Activated effector memory CD4-positive, alpha-beta T cell treated with Interleukin-2 at 50 U/mL for 16 hours (primary cell): ENCODE measurements around the gene MED13L.
A peak's percentile ranks its signal among the peaks of the same experiment; 100 is the strongest.
"Not testable (repeated sequence)": the region's sequence is repeated elsewhere in the genome, so short reads cannot be mapped to it uniquely, and the experiment has no call there.

ENCODE experiments used
- DNase-seq: peaks from one replicate; pipeline ENCODE4 v3.0.0-alpha.2; 2020

Gene MED13L

GRCh38 chr12:116302166-116303058 lies 24.9 kb upstream of the MED13L start:
- DNase-seq = no peak

DNA sequence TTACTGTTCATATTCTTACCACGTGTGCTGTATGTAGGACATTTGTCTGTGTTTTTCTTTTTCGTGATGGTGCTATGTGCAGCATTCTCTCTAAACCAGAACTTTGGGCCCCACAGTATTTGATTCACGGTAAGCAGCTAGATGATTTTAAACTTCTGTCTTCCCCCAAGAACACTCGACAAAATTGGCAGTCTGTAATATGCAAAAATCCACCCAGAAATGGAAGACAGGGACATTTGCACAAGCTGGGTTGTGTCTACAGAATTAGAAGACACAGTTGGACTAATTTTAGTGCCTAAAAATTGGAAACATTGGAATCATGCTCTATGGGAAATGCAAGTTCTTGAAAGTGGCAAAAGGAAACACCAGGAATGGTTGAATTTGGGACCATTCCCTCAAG lies 24.1 kb upstream of the MED13L start:
- no peak for DNase-seq

DNA sequence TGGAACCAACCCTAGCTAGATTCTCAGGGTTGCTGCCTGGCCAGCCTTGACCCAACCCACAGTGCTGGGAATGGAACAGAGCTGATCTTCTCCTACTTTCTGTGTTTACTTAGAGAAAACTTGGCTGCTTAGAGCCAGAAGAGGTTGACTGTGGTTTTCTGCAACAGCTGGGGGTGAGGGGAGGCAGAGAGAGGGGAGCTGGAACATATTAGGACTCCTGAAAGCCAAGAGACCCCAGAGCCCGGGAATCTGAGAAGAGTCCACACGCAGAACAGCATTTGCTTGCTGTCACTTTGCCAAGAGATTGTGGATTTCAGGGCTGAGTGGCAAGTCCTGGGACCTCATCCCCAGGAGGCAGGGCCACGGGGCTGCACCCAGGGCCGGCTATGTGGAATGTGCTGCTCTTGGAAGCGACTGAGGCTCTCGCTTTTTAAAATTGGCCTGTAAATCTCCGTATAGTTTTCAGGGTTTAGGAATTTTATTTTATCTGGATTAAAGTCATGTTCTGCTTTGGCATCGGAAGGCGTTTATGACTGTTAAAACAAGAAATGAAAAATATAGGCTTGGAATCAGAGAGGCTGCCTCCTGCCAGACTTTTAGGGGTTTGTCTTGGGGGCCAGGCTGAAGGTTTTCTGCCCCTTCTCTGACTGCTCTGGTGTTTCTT lies 22.3 kb upstream of the MED13L start:
- no peak for DNase-seq

GRCh38 chr12:116299064-116299463 lies 21.6 kb upstream of the MED13L start:
- DNase-seq = no peak

GRCh38 chr12:116298578-116298977 lies 21.1 kb upstream of the MED13L start:
- no peak for DNase-seq

DNA sequence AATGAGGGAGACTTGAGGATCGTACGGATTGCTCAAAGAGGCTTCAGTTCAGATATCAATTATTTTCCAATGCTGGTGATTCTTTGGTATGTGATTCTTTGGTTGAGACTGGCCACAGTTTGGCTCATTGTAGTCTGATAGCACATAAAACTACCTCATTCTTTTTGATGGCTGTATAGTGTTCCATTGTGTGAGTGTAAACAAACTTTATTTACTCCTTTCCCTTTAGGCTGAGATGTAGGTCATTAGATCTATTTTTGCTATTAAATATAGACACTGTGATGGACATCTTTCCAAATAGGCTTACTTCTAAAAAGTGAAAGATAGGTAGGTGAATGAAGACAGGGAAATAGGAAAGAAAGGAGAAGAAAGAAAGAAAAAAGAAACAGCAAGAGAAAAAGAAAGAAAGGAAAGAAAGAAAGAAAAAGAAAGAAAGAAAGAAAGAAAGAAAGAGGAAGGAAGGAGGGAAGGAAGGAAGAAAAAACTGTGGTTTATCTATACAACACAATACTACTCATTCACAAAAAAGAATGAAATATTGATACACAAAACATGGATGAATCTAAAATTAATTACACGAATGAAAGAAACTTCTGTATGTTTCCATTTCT lies 19.8 kb upstream of the MED13L start:
- DNase-seq = no peak

DNA sequence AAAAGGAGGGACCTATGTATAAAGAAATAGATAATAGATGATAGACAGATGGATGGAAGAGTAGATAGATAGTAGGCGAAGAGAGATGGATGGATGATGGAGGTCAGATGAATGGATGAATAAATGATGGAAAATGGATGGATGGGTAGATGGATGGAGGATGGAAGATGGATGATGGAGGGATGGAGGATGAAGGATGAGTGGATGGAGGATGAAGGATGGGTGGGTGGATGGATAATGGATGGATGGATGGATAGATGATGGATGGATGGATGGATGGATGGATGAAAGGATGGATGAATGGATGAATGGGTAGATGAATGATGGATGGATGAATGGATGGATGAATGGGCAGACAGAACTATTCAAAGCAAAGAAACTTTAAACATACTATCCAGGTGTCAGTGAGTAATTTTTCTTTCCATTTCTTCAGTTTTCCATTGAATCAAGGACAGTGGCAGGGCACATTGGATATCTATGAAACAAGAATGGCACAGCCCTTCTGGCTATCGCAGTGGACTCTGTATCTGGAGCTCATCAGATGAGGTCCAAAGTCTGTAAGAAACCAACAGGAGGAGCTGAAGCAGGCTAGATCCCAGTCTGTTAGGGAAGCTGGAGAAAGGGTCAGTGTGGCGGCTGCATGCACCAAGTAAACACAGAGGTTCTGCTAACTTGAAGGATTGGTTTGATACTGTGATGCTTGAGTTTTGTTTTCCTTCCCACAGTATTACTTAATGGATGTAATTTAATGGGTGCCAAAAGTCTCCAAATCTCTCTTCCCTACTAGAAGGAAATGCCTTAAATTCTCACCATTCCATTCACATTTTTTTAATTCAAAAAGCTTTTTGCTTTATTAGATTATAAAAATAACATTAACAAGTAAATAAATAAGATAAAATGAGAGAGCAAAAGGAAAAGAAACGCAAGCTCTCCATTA lies 18.1 kb upstream of the MED13L start:
- no peak for DNase-seq

GRCh38 chr12:116294454-116295165 lies 17.1 kb upstream of the MED13L start:
- no peak for DNase-seq

DNA sequence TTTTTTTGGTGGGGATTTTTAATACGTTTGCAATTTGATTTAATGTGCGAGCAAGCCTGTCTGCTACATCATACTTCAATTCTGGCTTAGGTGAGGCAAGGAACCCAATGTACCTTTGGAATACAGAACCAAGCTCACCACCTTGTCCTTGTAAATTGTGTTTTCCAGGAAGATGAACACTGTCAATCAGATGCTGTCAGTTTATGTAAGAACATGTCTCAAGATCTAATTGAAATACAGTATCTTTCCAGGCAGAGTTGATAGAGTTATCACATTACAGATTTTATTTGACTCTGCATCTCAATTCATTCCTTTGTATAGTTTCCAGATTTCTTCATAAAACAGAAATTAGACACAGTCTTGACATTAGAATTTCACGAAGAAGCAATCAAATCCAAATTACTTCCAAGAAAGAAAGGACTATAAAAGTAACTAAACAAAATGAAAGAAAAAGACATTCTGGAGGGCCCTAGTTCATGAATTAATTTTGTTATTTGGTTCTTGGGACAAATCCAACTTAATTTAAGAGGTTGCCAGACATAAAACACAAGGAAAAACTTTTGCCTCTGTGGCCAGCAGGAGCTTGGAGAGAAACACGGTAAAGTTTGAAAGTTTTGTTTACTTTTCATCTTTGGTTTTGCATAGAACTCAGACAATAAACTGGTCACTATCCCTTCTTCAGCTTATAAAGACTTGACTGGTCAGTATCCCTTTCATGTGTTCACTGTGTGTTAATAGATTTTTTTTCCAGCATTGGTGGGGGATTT lies 16.4 kb upstream of the MED13L start:
- no peak for DNase-seq

DNA sequence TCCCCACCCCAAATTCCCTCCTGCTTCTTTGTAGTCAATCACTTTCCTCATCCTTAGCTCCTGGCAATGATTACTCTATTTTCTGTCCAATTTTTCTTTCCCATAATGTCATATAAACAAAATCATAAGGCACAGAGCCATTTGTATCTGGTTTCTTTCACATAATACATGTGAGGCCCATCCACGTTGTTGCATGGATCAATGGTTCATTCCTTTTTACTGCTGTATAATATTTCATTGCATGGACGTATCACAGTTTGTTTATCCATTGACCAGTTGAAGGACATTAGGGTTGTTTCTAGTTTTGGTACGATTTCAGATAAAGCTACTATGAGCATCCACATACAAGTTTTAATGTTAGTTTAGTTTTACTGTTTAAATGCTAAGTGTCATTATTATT lies 13.7 kb upstream of the MED13L start:
- DNase-seq = no peak

GRCh38 chr12:116288735-116289134 lies 11.2 kb upstream of the MED13L start:
- no peak for DNase-seq

DNA sequence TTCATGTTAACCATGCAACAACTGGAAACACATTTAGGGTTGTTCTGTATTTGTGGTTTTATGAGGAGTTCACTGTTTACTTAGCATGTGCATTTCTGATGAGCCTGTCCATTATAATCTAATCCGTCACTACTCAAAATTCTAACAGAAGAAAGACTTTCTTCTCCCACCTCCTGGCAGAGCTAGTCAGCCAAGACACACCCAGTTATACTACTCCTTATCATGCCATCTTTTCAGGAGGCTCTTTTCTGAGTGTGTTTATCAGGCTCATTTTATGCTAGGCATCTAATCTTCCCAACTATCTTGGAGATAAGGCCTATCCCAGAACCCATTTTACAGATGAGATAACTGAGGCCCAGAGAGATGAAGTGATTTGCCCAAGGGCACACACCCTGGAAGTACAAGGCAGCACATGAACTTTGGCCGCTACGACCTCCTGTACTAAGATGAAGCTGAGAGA lies 10.4 kb upstream of the MED13L start:
- DNase-seq = no peak

DNA sequence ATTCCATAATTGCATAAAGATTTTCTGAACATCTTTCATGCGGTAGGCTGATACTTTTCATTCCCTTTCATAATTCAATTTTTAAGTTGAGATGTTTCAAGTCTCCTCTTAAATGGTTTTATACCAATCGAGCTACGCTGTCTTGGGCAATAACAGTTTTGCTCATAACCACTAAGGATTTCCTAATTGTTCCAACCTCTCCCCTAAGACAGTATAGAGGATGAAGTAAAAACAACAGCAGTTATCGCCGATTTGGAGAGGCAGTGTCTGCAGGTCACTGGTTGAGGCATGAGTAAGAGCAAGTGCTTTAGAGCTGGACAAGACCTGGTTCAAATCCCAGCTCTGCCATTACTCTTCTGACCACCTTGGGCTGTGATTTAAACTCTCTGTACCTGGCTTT lies 6.9 kb upstream of the MED13L start:
- DNase-seq = no peak

- DNase-seq = not testable (repeated sequence)
Observed at GRCh38 chr12:116283881-116284280, 6.4 kb upstream of the MED13L start.

DNA sequence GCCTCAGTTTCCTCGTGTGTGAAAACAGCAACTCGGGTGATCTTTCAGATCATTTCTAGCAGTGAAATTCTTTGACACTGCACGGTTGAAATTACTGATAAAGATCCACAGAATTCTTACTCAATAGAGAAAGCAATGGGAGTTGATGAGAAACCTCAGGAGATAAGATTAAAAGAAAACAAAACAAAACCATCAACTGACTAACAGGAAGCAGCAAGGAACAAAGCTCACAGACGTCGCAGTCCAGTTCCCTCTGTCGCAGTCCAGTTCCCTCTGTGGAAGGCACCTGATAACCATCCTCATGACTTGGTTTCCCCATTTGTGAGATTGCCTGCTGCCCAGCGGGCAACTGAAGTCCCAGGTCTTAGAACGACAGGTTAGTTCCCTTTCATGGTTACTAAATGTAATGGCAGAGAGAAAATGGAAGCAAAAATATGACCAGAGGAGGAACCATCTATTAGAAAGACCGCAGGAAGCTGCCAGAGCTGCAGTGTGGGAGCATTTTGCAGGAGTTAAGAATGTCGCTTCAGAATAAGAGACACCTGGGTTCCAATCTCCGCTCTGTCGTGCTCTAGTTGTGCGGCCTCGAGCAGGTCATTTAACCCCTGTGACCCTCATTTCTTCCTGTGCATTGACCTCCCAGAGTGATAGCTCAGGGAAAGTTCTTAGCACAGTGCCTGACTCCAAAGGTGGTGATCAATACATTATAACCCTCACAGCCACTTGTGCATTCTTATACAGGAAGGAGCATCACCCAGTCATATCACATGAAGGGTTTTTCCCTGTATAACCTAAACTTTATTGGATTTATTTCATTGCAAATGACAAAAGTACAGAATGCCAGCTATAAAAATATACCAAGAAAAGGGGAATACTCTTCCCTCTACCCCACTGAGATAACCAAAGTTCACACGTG lies 5.1 kb upstream of the MED13L start:
- no peak for DNase-seq

DNA sequence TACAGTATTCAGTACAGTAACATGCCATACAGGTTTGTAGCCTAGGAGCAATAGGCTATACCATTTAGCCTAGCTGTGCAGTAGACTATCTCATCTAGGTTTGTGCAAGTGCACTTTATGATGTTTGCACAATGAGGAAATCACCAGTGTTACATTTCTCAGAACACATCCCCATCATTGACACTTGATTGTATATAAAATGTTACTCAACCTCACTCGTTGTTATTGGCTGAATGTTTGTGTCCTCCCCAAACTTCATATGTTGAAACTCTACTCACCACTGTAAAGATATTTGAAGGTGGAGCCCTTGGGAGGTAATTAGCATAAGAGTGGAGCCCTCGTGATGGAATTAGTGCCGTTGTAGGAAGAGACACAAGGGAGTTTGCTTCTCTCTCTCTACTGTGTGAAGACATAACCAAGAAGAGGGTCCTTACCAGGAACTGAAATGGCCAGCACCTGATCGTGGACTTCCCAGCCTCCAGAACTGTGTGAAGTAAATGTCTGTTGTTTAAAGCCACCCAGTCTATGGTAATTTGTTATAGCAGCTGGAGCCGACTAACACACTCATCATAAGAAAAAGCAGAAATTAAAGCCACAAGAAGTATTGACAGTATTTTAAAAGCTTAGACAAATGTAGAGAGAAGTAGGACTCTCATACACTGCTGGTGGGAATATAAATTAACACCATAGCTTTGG lies 3.2 kb upstream of the MED13L start:
- DNase-seq = no peak

GRCh38 chr12:116278667-116279066 lies 1.2 kb upstream of the MED13L start:
- DNase-seq = no peak

GRCh38 chr12:116278279-116278626 lies 760 bp upstream of the MED13L start:
- DNase-seq = no peak

DNA sequence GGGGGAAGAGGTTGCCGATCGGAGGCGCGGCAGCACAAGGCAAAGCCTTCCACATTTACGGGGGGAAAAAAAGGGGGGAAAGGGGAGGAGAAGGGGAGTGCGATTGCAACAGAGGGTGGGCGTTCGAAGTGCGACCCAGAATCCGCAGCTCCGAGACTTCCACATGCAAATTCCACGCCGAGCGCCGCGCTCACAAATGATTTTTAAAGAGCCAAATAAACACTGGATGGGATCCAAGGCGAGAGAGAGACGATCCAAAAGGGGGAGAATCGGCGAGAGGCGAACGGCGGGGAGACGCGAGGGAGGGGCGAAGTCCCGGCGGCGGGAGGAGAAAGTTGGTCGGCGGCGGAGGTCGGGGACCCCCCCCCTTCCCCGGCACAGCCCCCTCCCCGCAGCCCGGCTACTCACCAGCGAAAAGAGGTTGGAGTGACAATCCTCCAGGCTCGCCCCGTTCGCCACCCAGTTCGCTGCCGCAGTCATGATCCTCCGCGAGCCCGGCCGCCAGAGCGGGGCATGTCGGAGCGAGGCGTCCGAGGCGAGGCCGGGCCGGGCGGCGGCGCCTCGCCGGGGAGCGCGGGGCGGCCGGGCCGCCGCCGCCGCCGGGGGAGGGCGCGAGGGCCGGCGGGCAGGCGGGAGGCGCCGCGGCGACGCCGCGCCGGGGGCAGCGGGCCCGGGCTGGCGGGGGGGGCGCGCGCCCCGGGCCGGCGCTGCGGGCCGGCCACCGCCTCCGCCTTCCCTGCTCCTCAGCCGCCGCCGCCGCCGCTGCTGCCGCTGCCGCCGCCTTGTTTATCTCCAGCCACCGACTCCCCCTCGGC lies 634 bp downstream of the MED13L start:
- DNase-seq = peak; percentile 55
